SU-DHL-6 (cell line): Measurements from ENCODE around the gene SLC16A6.

Source experiments
- EZH2phosphoT487 ChIP-seq: fragments of 200-600 bp; sonication (generic), shearing (Covaris generic); conservative IDR thresholded peaks from 2 replicates; pipeline ENCODE4 v1.6.1; 2018; ENCODE audit warnings: mild to moderate bottlenecking, antibody characterized with exemption, low read length, moderate library complexity, mixed read lengths
- TF ChIP-seq, protein P1 (sequence below): fragments of 200-600 bp; sonication (generic); IDR thresholded peaks from one replicate; pipeline ENCODE4 v1.5.1; 2017; ENCODE audit warnings: antibody characterized with exemption, mild to moderate bottlenecking, low read length, moderate library complexity; ENCODE audit not compliant: insufficient read depth, poor library complexity, severe bottlenecking

- TF ChIP-seq, protein P1, sequence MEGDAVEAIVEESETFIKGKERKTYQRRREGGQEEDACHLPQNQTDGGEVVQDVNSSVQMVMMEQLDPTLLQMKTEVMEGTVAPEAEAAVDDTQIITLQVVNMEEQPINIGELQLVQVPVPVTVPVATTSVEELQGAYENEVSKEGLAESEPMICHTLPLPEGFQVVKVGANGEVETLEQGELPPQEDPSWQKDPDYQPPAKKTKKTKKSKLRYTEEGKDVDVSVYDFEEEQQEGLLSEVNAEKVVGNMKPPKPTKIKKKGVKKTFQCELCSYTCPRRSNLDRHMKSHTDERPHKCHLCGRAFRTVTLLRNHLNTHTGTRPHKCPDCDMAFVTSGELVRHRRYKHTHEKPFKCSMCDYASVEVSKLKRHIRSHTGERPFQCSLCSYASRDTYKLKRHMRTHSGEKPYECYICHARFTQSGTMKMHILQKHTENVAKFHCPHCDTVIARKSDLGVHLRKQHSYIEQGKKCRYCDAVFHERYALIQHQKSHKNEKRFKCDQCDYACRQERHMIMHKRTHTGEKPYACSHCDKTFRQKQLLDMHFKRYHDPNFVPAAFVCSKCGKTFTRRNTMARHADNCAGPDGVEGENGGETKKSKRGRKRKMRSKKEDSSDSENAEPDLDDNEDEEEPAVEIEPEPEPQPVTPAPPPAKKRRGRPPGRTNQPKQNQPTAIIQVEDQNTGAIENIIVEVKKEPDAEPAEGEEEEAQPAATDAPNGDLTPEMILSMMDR = no peak
- no peak for TF ChIP-seq EZH2phosphoT487
These were observed 52.1 kb downstream of the SLC16A6 start for GRCh38 chr17:68238871-68239253.
